GM10248 (cell line): ENCODE measurements around the gene APOBEC3C.
"Not testable (repeated sequence)": the region's sequence is repeated elsewhere in the genome, so short reads cannot be mapped to it uniquely, and the experiment has no call there.

ENCODE experiments used
- CTCF ChIA-PET: fragments of 300-600 bp; sonication (Branson Sonifier 250); formaldehyde crosslinking; extraction: SDS; loops from one replicate; lab custom pipeline; 2021; ENCODE audit warnings: antibody characterized with exemption; lab: Yijun Ruan, JAX
- POLR2A ChIA-PET: fragments of 350-650 bp; sonication (Branson Sonifier 250); formaldehyde crosslinking; extraction: SDS; loops from one replicate; lab custom pipeline; 2020; ENCODE audit warnings: antibody characterized with exemption; lab: Yijun Ruan, JAX
- DNase-seq: peaks from one replicate; pipeline ENCODE4 v3.0.0; 2012; ENCODE audit errors: extremely low spot score
- CTCF ChIP-seq: IDR thresholded peaks from 2 replicates; pipeline ENCODE4 v1.5.1; 2012; ENCODE audit warnings: mild to moderate bottlenecking, low read depth; ENCODE audit errors: extremely low read depth, missing control alignments, control extremely low read depth

APOBEC3C gene

GRCh38 chr22:38996105-38996504, 18.0 kb upstream of the APOBEC3C start:
- CTCF ChIA-PET, result interaction anchor here (1.3 to 1.5 kb wide), 4 partner anchors 11 to 227 kb away, joined by 3 to 5 read pairs (median 4); partner anchors contain the start of gene APOBEC3B
- no peak for TF ChIP-seq CTCF
- DNase-seq, result no peak
- POLR2A ChIA-PET, result no interaction called here

DNA sequence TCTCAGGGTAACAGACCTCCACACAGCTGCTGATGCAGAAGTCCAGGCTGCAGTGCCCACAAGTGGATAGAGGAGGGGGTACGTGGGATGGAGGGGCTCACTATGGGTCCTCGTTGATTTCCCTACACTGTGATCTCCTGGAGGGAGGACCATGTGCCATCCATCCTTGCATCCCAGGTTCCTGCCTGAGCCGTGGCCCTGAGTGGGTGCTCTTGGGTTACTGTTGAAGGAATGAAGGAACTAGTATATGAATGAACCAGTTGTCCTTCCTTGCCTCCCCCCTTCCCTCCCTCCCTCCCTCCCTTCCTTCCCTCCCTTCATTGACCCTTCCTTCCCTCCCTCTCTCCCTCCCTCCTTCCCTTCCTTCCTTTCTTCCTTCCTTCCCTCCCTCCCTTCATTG, 16.5 kb upstream of the APOBEC3C start:
- no peak for DNase-seq
- POLR2A ChIA-PET, result no interaction called here
- CTCF ChIA-PET, result interaction anchor here (1.4 kb wide), 1 partner anchor 128 kb away, joined by 5 read pairs; no protein-coding TSS in a partner anchor
- no peak for TF ChIP-seq CTCF

- POLR2A ChIA-PET, result interaction anchor here (0.6 to 0.7 kb wide), 3 partner anchors 266 to 520 kb away, joined by 3 to 4 read pairs (median 3); no protein-coding TSS in a partner anchor
- CTCF ChIA-PET, result interaction anchor here (0.7 to 9.2 kb wide), 40 partner anchors 9 to 951 kb away, joined by 3 to 90 read pairs (median 4); partner anchors contain the start of genes APOBEC3B, APOBEC3C, APOBEC3D and APOBEC3G
- DNase-seq, result peak; percentile 85
- TF ChIP-seq CTCF, result peak; percentile 70
Observed at GRCh38 chr22:39003165-39003638, 10.9 kb upstream of the APOBEC3C start.

DNA sequence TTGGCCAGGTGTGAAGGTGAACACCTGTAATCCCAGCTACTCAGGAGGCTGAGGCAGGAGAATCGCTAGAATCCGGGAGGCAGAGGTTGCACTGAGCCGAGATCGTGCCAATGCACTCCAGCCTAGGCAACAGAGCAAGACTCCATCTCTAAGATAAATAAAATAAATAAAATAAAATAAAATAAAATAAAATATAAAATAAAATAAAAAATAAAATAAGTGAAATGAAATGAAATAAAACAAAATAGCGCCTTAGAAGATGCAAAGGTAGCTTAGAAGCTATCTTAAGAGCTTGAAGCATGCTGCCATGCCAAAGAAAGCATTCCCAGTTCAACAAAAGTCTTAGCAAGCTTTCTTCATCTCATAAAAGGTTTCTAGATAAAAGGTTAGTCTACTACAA, 6.9 kb upstream of the APOBEC3C start:
- no peak for DNase-seq
- ChIA-PET CTCF (interaction anchor here (0.8 to 9.2 kb wide), 9 partner anchors 12 to 238 kb away, joined by 3 to 90 read pairs (median 3); no protein-coding TSS in a partner anchor), POLR2A (no interaction called here)
- TF ChIP-seq CTCF, result no peak

DNA sequence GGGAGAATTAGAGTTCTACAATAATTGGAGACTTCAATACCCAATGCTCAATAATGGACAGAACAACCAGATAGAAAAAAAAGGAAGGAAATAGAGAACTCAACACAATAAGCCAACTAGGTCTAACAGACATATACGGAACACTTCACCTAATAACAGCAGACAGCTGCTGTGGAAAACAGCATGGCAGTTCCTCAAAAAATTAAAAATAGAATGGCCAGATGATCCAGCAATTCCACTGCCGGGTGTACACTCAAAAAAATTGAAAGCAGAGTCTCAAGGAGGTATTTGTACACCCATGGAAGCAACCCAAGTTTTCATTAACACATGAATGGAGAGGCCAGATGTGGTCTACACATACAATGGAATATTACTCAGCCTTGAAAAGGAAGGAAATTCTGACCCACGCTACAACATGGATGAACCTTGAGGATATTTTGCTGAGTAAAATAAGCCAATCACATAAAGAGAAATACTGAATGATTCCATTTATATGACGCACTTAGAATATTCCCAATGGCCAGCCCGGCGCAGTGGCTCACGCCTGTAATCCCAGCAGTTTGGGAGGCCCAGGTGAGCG, 5.7 kb upstream of the APOBEC3C start:
- not testable (repeated sequence) for DNase-seq
- CTCF ChIA-PET, result interaction anchor here (1.4 to 9.2 kb wide), 2 partner anchors 139 to 175 kb away, joined by 3 to 90 read pairs; no protein-coding TSS in a partner anchor
- POLR2A ChIA-PET, result interaction anchor here (0.7 kb wide), 1 partner anchor 25 kb away, joined by 3 read pairs; no protein-coding TSS in a partner anchor

DNA sequence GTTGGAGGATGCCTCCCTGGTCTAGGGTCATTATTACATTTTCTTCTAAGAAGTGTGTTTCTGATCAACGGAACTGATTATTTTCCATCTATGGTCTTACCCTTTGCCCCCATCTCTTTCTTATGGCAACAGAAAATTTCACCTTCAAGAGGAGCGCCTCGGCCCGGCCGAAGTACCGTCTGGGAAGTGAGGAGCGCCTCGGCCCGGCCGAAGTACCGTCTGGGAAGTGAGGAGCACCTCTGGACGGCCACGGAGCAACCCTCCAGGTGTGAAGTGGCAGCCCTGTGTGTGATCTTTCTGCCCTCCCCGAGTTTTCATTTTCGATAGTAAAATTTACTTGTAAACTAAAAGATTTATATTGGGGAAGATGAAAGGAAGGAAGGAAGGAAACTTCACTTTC, 3.1 kb upstream of the APOBEC3C start:
- ChIA-PET CTCF (interaction anchor here (1.8 kb wide), 1 partner anchor 141 kb away, joined by 4 read pairs; no protein-coding TSS in a partner anchor), POLR2A (no interaction called here)
- no peak for DNase-seq
- no peak for TF ChIP-seq CTCF
